ENCODE data around the gene GNB1. TPM values are rescaled to one million over a fixed set of nuclear protein-coding genes. Genes with fewer than 3 reads are reported as not detected.

Gene GNB1
- total and polyA plus RNA-seq, 9 of the 15 experiments (the other 6 are each of a cell fraction or from before 2014, with no cell fraction given) = 34.3 to 388 (median 114) TPM

DNA sequence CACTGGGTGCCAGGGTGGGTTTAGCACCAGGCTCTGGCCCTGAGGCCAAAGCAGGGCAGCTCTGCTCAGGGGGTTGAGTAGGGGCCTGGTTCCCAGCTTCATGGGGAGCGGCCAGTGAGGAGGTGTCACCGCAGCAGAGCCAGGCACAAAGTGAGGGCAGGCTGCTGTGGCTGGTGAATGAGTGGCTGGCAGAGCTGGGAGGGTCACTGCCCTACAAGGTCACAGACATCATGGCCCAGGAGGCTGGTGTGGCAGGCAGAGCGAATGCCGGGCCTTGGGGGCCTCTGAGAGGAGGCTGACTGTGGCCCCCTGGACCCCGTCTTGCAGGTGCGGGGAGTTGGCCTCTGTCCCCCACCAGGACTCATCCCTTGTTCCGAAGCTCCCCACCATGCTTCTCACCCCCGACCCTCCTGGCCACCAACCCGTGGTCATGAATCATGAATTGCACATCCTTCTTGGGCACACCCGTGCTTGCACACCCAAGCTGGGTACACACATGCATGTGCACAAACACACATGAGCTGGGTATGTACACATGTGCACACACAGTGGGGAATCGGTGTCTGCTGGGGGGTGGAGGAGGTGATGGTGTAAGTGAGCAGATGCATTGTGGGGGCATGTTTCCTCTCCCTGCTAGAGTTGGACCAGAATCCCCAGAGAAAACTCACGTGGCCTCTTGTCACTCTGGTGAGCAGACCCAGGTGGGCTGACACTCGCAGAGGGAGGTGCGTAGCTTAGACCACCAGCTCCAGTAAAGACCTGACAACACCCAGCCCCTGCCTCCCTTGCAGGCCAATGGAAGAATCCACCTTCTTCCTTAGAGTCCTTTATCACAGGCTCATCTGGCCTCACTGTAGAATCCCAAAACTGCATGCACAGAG is 4.8 kb upstream of the GNB1 start:
- peak overlapping the region in 1 of 2 experiments; percentile 21; a peak in 1 of 4 replicates for H3K9ac ChIP-seq (ENCODE audit: insufficient read depth in 1 of 2, low read depth in 2 of 2, low read length in 2 of 2)
- peaks cover 3% of the 10 kb centered on the region for H3K9me1 ChIP-seq (ENCODE audit: control insufficient read depth, insufficient read depth, low read length)
- TF ChIP-seq ZNF830 (CRISPR knock-in tag; IDR thresholded peaks at IDR 0.05) = 0 out of 2 replicates have a peak, but pooled peaks have one; percentile 28
- TF ChIP-seq HDAC3 (IDR thresholded peaks at IDR 0.05; ENCODE audit: borderline replicate concordance, partially characterized antibody) = no peak
- no peak for TF ChIP-seq CBFB (CRISPR knock-in tag; IDR thresholded peaks at IDR 0.05)
- TF ChIP-seq, protein P1, sequence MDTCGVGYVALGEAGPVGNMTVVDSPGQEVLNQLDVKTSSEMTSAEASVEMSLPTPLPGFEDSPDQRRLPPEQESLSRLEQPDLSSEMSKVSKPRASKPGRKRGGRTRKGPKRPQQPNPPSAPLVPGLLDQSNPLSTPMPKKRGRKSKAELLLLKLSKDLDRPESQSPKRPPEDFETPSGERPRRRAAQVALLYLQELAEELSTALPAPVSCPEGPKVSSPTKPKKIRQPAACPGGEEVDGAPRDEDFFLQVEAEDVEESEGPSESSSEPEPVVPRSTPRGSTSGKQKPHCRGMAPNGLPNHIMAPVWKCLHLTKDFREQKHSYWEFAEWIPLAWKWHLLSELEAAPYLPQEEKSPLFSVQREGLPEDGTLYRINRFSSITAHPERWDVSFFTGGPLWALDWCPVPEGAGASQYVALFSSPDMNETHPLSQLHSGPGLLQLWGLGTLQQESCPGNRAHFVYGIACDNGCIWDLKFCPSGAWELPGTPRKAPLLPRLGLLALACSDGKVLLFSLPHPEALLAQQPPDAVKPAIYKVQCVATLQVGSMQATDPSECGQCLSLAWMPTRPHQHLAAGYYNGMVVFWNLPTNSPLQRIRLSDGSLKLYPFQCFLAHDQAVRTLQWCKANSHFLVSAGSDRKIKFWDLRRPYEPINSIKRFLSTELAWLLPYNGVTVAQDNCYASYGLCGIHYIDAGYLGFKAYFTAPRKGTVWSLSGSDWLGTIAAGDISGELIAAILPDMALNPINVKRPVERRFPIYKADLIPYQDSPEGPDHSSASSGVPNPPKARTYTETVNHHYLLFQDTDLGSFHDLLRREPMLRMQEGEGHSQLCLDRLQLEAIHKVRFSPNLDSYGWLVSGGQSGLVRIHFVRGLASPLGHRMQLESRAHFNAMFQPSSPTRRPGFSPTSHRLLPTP (IDR thresholded peaks at IDR 0.05; ENCODE audit: borderline replicate concordance, extremely low read depth, insufficient read length) = no peak
- no peak for TF ChIP-seq BMI1 (IDR thresholded peaks at IDR 0.05; ENCODE audit: low read length)
- no peak for TF ChIP-seq JUN (IDR thresholded peaks at IDR 0.05; ENCODE audit: borderline replicate concordance, low read depth, low read length)
- no peak for TF ChIP-seq JUN (CRISPR knock-in tag; IDR thresholded peaks at IDR 0.05; ENCODE audit: borderline replicate concordance)
- TF ChIP-seq POLR2G (IDR thresholded peaks at IDR 0.05; ENCODE audit: low read depth, low read length) = peak; percentile 45
- no peak for TF ChIP-seq ZNF124 (CRISPR knock-in tag; IDR thresholded peaks at IDR 0.05)
- TF ChIP-seq SMARCA5 (IDR thresholded peaks at IDR 0.05) = no peak
- peaks cover 2% of the 10 kb centered on the region; the same call in 1 of the 2 replicates for H3K9me3 ChIP-seq (replicated peaks; ENCODE audit: control insufficient read depth, insufficient read depth, low read depth, low read length)
- ChIA-PET CTCF (ENCODE audit: low intra/inter-chr PET ratio) (no interaction called here), POLR2A (interaction anchor here (0.6 to 1.6 kb wide), 6 partner anchors 10 to 360 kb away, joined by 3 to 9 read pairs (median 3); no protein-coding TSS in a partner anchor)
- H3K4me1 ChIP-seq (replicated peaks in 1 of 2; ENCODE audit: control insufficient read depth in 2 of 2, insufficient read depth in 2 of 2, low read length in 2 of 2) = peaks cover 17 to 62% of the 10 kb centered on the region in 2 experiments; a peak in 4 of 5 replicates
- no peak for FAIRE-seq
- intact Hi-C loops (cut with micrococcal nuclease) = no loop called here
- in situ Hi-C loops (cut with MboI) = no loop called here
- peaks cover 3% of the 10 kb centered on the region; the same call in 1 of the 3 replicates for H3K36me3 ChIP-seq (ENCODE audit: control insufficient read depth, insufficient read depth, low read length)
- no TSS peak for BruUV-seq (replicated peaks)
- H3K27ac ChIP-seq (ENCODE audit: extremely low read depth, low read depth, low read length) = no peak overlapping the region
- ATAC-seq = no peak
- H4K20me1 ChIP-seq (replicated peaks; ENCODE audit: control insufficient read depth, insufficient read depth, low read length) = no peaks in the 10 kb centered on the region
- WGBS (ENCODE audit: insufficient coverage, low coverage, missing lambda C conversion rate) = 37% methylated on average over 14 of the region's 14 CpGs
- peaks cover 0 to 14% of the 10 kb centered on the region in 2 experiments; a peak in 3 of 5 replicates for H3K27me3 ChIP-seq (ENCODE audit: control insufficient read depth in 2 of 2, insufficient read depth in 2 of 2, low read length in 2 of 2)
- H3K79me2 ChIP-seq (ENCODE audit: control insufficient read depth, insufficient read depth, low read length) = peaks cover 12% of the 10 kb centered on the region; the same call in 2 of the 3 replicates
- no peak overlapping the region for H2AFZ ChIP-seq (ENCODE audit: low read depth, low read length)
- no peak for DNase-seq (ENCODE audit: extremely low read depth in 1 of 4, low spot score in 3 of 4)
- H3K4me2 ChIP-seq (ENCODE audit: insufficient read depth, low read length) = no peak overlapping the region
- no peak overlapping the region for H3K4me3 ChIP-seq
